Endothelial cell of umbilical vein (primary cell): ENCODE results near the gene APOB. TPM values are rescaled to one million over a fixed set of nuclear protein-coding genes. Genes with fewer than 3 reads are reported as not detected.

ENCODE experiments used
- BruUV-seq: library from RNA; stranded (reverse); fragments of 400-500 nt; replicated peaks from 2 replicates; lab custom pipeline; 2021; lab: Mats Ljungman, UMichigan
- CTCF ChIA-PET: fragments of 300-600, 350-600 bp; sonication (Branson Sonifier 250); formaldehyde crosslinking; loops from one replicate; lab custom pipeline; 2021; ENCODE audit warnings: antibody characterized with exemption, inconsistent platforms; lab: Charles Lee
- POLR2A ChIA-PET: fragments of 300-600, 350-600 bp; sonication (Branson Sonifier 250); formaldehyde crosslinking; loops from one replicate; lab custom pipeline; 2021; ENCODE audit warnings: antibody characterized with exemption, inconsistent platforms; lab: Charles Lee
- DNase-seq: peaks from one replicate; pipeline ENCODE4 v3.0.0-alpha.2; 2011; ENCODE audit warnings: low read depth, low spot score
- FAIRE-seq: peaks from 2 replicates; lab custom pipeline; 2011; peaks lifted over from hg19 to GRCh38; lab: Jason Lieb, UNC
- H2AFZ ChIP-seq: 2 replicates; pipeline ENCODE4 v1.6.0; 2012; ENCODE audit warnings: low read depth, low read length, control low read depth, inconsistent platforms
- H3K27ac ChIP-seq: 2 replicates; pipeline ENCODE4 v1.5.1; 2011; ENCODE audit warnings: low read depth, mild to moderate bottlenecking, control low read depth, low read length, moderate library complexity; ENCODE audit not compliant: insufficient read depth
- H3K27me3 ChIP-seq, 2 experiments: 2 replicates each; pipeline versions ENCODE4 v1.6.0 to v1.6.1; 2011; ENCODE audit warnings: low read length in 2 of 2, mixed read lengths in 1 of 2; ENCODE audit not compliant: control insufficient read depth in 2 of 2, insufficient read depth in 2 of 2
- H3K36me3 ChIP-seq, 2 experiments: 2 replicates in 1 of 2; 3 replicates in 1 of 2; pipeline ENCODE4 v1.5.1; 2011; ENCODE audit warnings: low read length in 2 of 2, mild to moderate bottlenecking in 1 of 2, moderate library complexity in 1 of 2; ENCODE audit not compliant: control insufficient read depth in 2 of 2, insufficient read depth in 2 of 2; ENCODE audit errors: extremely low read depth in 1 of 2
- H3K4me1 ChIP-seq: 3 replicates; pipeline ENCODE4 v1.5.1; 2011; ENCODE audit warnings: mild to moderate bottlenecking, low read length; ENCODE audit not compliant: control insufficient read depth, insufficient read depth; ENCODE audit errors: extremely low read depth
- H3K4me2 ChIP-seq: 2 replicates; pipeline ENCODE4 v1.6.1; 2011; ENCODE audit warnings: low read length, control low read depth, mixed read lengths; ENCODE audit not compliant: insufficient read depth
- H3K4me3 ChIP-seq, 3 experiments: fragments of 200-600 bp in 1 of 3; sonication (generic), shearing (Covaris generic) in 1 of 3; replicated peaks in 1 of 3; 2 replicates each; pipeline ENCODE4 v1.5.1; 2011 to 2016; ENCODE audit warnings: control low read depth in 3 of 3, low read length in 3 of 3, mild to moderate bottlenecking in 2 of 3, inconsistent platforms in 1 of 3, low read depth in 1 of 3, moderate library complexity in 1 of 3; ENCODE audit not compliant: insufficient read depth in 1 of 3
- H3K79me2 ChIP-seq: 2 replicates; pipeline ENCODE4 v1.6.0; 2012; ENCODE audit warnings: low read length, inconsistent platforms; ENCODE audit not compliant: control insufficient read depth, insufficient read depth
- H3K9ac ChIP-seq: replicated peaks from 2 replicates; pipeline ENCODE3; 2011; ENCODE audit warnings: low read length, control low read depth; ENCODE audit not compliant: insufficient read depth; ENCODE audit errors: extremely low read depth
- H3K9me1 ChIP-seq: replicated peaks from 3 replicates; pipeline ENCODE4 v1.6.0; 2011; ENCODE audit warnings: mild to moderate bottlenecking, low read length; ENCODE audit not compliant: control insufficient read depth, insufficient read depth; ENCODE audit errors: extremely low read depth
- H3K9me3 ChIP-seq: replicated peaks from 2 replicates; pipeline ENCODE4 v1.5.1; 2012; ENCODE audit warnings: low read length, inconsistent platforms; ENCODE audit not compliant: control insufficient read depth, insufficient read depth
- H4K20me1 ChIP-seq: replicated peaks from 2 replicates; pipeline ENCODE3; 2011; ENCODE audit warnings: mild to moderate bottlenecking, low read length; ENCODE audit not compliant: control insufficient read depth, insufficient read depth; ENCODE audit errors: extremely low read depth
- EZH2 ChIP-seq: IDR thresholded peaks from 2 replicates; pipeline ENCODE4 v1.6.1; 2012; ENCODE audit warnings: borderline replicate concordance, low read depth, mild to moderate bottlenecking, moderate library complexity, low read length, inconsistent platforms; ENCODE audit not compliant: severe bottlenecking
- FOS ChIP-seq: IDR thresholded peaks from 2 replicates; pipeline ENCODE4 v1.6.1; 2011; ENCODE audit warnings: mild to moderate bottlenecking, low read length, moderate library complexity, borderline replicate concordance; ENCODE audit not compliant: insufficient read depth
- GATA2 ChIP-seq: IDR thresholded peaks from 2 replicates; pipeline ENCODE4 v1.7.0; 2011; ENCODE audit warnings: low read depth, mild to moderate bottlenecking, moderate library complexity, mixed read lengths, low read length; ENCODE audit not compliant: insufficient read length, insufficient read depth
- JUN ChIP-seq: IDR thresholded peaks from 2 replicates; pipeline ENCODE4 v1.6.1; 2011; ENCODE audit warnings: borderline replicate concordance, low read depth; ENCODE audit not compliant: insufficient read length, insufficient read depth
- MYC ChIP-seq: IDR thresholded peaks from one replicate; pipeline ENCODE4 v1.6.1; 2011; ENCODE audit warnings: mild to moderate bottlenecking, low read depth, low read length
- POLR2A ChIP-seq: IDR thresholded peaks from 2 replicates; pipeline ENCODE4 v1.6.1; 2012; ENCODE audit warnings: low read depth, mild to moderate bottlenecking, control low read depth, low read length
- POLR2AphosphoS5 ChIP-seq: IDR thresholded peaks from 2 replicates; pipeline ENCODE4 v1.6.1; 2012; ENCODE audit warnings: low read depth, mild to moderate bottlenecking, control low read depth, low read length, moderate library complexity; ENCODE audit not compliant: insufficient read depth
- dilution Hi-C: fragments of 300-500 bp; cut with MboI; formaldehyde crosslinking; loops from one replicate; pipeline ENCODE4 v1.15.0; 2019; ENCODE audit warnings: low sequenced_read_pairs; ENCODE audit not compliant: extremely low pct_ligation_motif_present
- intact Hi-C: fragments of 100-400 bp; cut with micrococcal nuclease; formaldehyde crosslinking; loops from one replicate; pipeline ENCODE4 v1.10.0; 2022
- polyA plus RNA-seq, 4 experiments: library from polyadenylated mRNA; depleted of rRNA in 3 of 4; stranded (reverse) in 3 of 4; unstranded in 1 of 4; fragments of >200 nt; gene quantifications; 2 replicates each; pipeline versions ENCODE4 v1.2.1 to v1.2.3, GENCODE V29; 2011 to 2012; ENCODE audit warnings: missing spikeins in 1 of 4
- total RNA-seq: library from RNA; stranded (reverse); gene quantifications from 2 replicates; pipeline ENCODE4 v1.2.3, GENCODE V29; 2021
- TF ChIP-seq, protein P1 (sequence below), 2 donors: IDR thresholded peaks; 1 replicate in 1 of 2; 2 replicates in 1 of 2; pipeline ENCODE4 v1.5.1; 2011; ENCODE audit warnings: low read length in 2 of 2, mild to moderate bottlenecking in 2 of 2, moderate library complexity in 2 of 2, control low read depth in 1 of 2, inconsistent platforms in 1 of 2, low read depth in 1 of 2; ENCODE audit not compliant: insufficient read depth in 1 of 2; ENCODE audit errors: extremely low read depth in 1 of 2
- TF ChIP-seq, protein P2 (sequence below): IDR thresholded peaks from 2 replicates; pipeline ENCODE4 v1.6.1; 2011; ENCODE audit not compliant: insufficient read depth, insufficient read length

The APOB gene
- total and polyA plus RNA-seq, 2 donors (not counting 3 experiments of a cell fraction or from before 2014, with no cell fraction given) = 0.07 to 0.09 TPM

DNA sequence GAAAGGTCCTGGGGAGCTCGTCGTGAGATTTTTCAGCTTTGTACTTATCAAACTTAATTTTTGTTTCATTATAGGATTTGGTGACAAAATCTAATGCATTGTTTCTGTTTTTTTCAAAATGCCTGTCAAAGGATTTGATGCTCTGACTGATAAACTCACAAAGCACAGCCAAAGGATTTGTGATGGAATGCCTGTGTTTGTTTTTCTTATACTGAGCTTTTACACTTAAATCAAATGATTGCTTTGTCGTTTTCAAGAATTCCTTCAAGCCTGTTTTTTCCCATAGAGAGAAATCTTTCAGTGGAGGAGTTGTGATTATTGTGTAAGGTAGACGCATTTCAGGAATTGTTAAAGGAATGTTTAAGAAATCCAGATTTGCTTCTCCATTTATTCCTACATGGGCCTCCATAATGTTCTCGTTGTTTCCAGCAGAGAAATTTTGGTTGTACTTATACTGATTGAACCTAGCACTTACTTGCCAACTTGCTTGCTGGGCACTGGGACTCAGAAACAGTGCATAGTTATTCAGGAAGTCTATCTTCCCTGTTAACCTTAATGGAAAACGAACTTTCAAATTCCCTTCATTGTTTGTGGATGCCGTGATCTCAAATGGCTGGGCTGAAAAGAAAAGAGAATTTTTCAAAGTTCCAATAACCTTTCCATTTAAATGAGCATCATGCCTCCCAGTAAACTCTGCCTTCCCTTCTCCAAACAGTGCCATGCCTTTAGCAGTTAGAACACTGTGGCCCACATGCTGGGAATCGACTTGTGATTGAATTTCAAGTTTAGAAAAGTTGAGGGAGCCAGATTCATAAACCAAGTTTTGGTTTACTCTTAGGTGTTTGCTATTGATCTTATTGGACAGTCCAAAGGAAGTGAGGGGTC lies 36.5 kb downstream of the APOB start:
- Histone ChIP-seq H3K4me1 (no peaks in the 10 kb centered on the region), H2AFZ (no peak overlapping the region), H3K9me3 (no peaks in the 10 kb centered on the region), H3K9ac (no peak overlapping the region), H3K4me3 (no peak overlapping the region), H4K20me1 (no peaks in the 10 kb centered on the region), H3K4me2 (no peak overlapping the region), H3K9me1 (no peaks in the 10 kb centered on the region), H3K36me3 (no peaks in the 10 kb centered on the region), H3K79me2 (no peaks in the 10 kb centered on the region), H3K27me3 (no peaks in the 10 kb centered on the region), H3K27ac (no peak overlapping the region)
- no peak for DNase-seq
- intact Hi-C loops = no loop called here
- no peak for FAIRE-seq
- dilution Hi-C loops = no loop called here
- no TSS peak for BruUV-seq
- POLR2A ChIA-PET = no interaction called here
- CTCF ChIA-PET = no interaction called here
- TF ChIP-seq EZH2 (no peak), FOS (no peak), GATA2 (no peak), MYC (no peak), POLR2A (no peak), POLR2AphosphoS5 (no peak), JUN (no peak)
- TF ChIP-seq, protein P1, sequence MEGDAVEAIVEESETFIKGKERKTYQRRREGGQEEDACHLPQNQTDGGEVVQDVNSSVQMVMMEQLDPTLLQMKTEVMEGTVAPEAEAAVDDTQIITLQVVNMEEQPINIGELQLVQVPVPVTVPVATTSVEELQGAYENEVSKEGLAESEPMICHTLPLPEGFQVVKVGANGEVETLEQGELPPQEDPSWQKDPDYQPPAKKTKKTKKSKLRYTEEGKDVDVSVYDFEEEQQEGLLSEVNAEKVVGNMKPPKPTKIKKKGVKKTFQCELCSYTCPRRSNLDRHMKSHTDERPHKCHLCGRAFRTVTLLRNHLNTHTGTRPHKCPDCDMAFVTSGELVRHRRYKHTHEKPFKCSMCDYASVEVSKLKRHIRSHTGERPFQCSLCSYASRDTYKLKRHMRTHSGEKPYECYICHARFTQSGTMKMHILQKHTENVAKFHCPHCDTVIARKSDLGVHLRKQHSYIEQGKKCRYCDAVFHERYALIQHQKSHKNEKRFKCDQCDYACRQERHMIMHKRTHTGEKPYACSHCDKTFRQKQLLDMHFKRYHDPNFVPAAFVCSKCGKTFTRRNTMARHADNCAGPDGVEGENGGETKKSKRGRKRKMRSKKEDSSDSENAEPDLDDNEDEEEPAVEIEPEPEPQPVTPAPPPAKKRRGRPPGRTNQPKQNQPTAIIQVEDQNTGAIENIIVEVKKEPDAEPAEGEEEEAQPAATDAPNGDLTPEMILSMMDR (IDR thresholded peaks at IDR 0.05; ENCODE audit: extremely low read depth in 1 of 2, insufficient read depth in 1 of 2, low read depth in 1 of 2, low read length in 2 of 2) = no peak
- TF ChIP-seq, protein P2, sequence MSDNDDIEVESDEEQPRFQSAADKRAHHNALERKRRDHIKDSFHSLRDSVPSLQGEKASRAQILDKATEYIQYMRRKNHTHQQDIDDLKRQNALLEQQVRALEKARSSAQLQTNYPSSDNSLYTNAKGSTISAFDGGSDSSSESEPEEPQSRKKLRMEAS = no peak
